ENCODE measurements around the gene SLC4A1. TPM values are rescaled to one million over a fixed set of nuclear protein-coding genes. Genes with fewer than 3 reads are reported as not detected.

Gene SLC4A1
- total and polyA plus RNA-seq, 2 donors (not counting 3 experiments of a cell fraction or from before 2014, with no cell fraction given) = not detected

- intact Hi-C loops (cut with micrococcal nuclease) = loop anchor here (2.0 to 5.0 kb wide), 2 partner anchors 19 to 88 kb away; partner anchors contain the start of gene RUNDC3A
- peaks cover 40% of the 10 kb centered on the region for H3K4me1 ChIP-seq (ENCODE audit: control insufficient read depth, extremely low read depth, insufficient read depth, low read length)
- BruUV-seq (replicated peaks) = no TSS peak
- no peaks in the 10 kb centered on the region for H3K9me1 ChIP-seq (replicated peaks; ENCODE audit: control insufficient read depth, extremely low read depth, insufficient read depth, low read length)
- no peak within 1 kb of the TSS for H2AFZ ChIP-seq (ENCODE audit: low read depth, low read length)
- H3K4me3 ChIP-seq (replicated peaks in 1 of 3; ENCODE audit: insufficient read depth in 1 of 3, low read depth in 1 of 3, low read length in 3 of 3) = peak within 1 kb of the TSS; percentile 68 to 89 (median 77)
- CTCF ChIA-PET = interaction anchor here (0.8 to 7.3 kb wide), 8 partner anchors 10 to 304 kb away, joined by 3 to 68 read pairs (median 4); partner anchors contain the start of genes RUNDC3A, SLC25A39 and TMUB2
- H4K20me1 ChIP-seq (replicated peaks; ENCODE audit: control insufficient read depth, extremely low read depth, insufficient read depth, low read length) = no peaks in the 10 kb centered on the region
- dilution Hi-C loops (cut with MboI; ENCODE audit: extremely low pct_ligation_motif_present, low sequenced_read_pairs) = no loop called here
- FAIRE-seq (no peak), DNase-seq (ENCODE audit: low read depth, low spot score) (peak; percentile 54)
- H3K79me2 ChIP-seq (ENCODE audit: control insufficient read depth, insufficient read depth, low read length) = peaks cover 28% of the 10 kb centered on the region
- H3K9me3 ChIP-seq (replicated peaks; ENCODE audit: control insufficient read depth, insufficient read depth, low read length) = no peaks in the 10 kb centered on the region
- peaks cover 14 to 21% of the 10 kb centered on the region in 2 experiments for H3K36me3 ChIP-seq (ENCODE audit: control insufficient read depth in 2 of 2, extremely low read depth in 1 of 2, insufficient read depth in 2 of 2, low read length in 2 of 2)
- peak within 1 kb of the TSS; percentile 92 for H3K9ac ChIP-seq (replicated peaks; ENCODE audit: extremely low read depth, insufficient read depth, low read length)
- POLR2A ChIA-PET = interaction anchor here (0.9 kb wide), 1 partner anchor 107 kb away, joined by 5 read pairs; no protein-coding TSS in a partner anchor
- H3K4me2 ChIP-seq (ENCODE audit: insufficient read depth, low read length) = peak within 1 kb of the TSS; percentile 58
- no peaks in the 10 kb centered on the region for H3K27me3 ChIP-seq (ENCODE audit: control insufficient read depth in 2 of 2, insufficient read depth in 2 of 2, low read length in 2 of 2)
- peak within 1 kb of the TSS; percentile 81 for H3K27ac ChIP-seq (ENCODE audit: insufficient read depth, low read depth, low read length)
- TF ChIP-seq GATA2 (IDR thresholded peaks at IDR 0.05; ENCODE audit: insufficient read depth, insufficient read length, low read depth, low read length) (no peak), POLR2A (IDR thresholded peaks at IDR 0.05; ENCODE audit: low read depth, low read length) (peak; percentile 29), MYC (IDR thresholded peaks at IDR 0.05; ENCODE audit: low read depth, low read length) (no peak), EZH2 (IDR thresholded peaks at IDR 0.05; ENCODE audit: borderline replicate concordance, low read depth, low read length, severe bottlenecking) (no peak), FOS (IDR thresholded peaks at IDR 0.05; ENCODE audit: borderline replicate concordance, insufficient read depth, low read length) (no peak), POLR2AphosphoS5 (IDR thresholded peaks at IDR 0.05; ENCODE audit: insufficient read depth, low read depth, low read length) (no peak), JUN (IDR thresholded peaks at IDR 0.05; ENCODE audit: borderline replicate concordance, insufficient read depth, insufficient read length, low read depth) (no peak)
These were observed 48.2 kb downstream of the SLC4A1 start, which contains the start of gene UBTF for GRCh38 chr17:44219616-44220212. UBTF (minus strand) TSS chr17:44219675; CDS start chr17:44218229, 1,446 bp downstream.

All from endothelial cell of umbilical vein (primary cell).